ENCODE measurements around the gene SP140.

GRCh38 chr2:230343747-230344146, 118.2 kb downstream of the SP140 start:
- TF ChIP-seq, protein P1, sequence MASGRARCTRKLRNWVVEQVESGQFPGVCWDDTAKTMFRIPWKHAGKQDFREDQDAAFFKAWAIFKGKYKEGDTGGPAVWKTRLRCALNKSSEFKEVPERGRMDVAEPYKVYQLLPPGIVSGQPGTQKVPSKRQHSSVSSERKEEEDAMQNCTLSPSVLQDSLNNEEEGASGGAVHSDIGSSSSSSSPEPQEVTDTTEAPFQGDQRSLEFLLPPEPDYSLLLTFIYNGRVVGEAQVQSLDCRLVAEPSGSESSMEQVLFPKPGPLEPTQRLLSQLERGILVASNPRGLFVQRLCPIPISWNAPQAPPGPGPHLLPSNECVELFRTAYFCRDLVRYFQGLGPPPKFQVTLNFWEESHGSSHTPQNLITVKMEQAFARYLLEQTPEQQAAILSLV (CRISPR knock-in tag; IDR thresholded peaks at IDR 0.05; ENCODE audit: borderline replicate concordance): no peak
- TF ChIP-seq SIN3B (IDR thresholded peaks at IDR 0.05; ENCODE audit: low read length): no peak
- TF ChIP-seq, protein P2, sequence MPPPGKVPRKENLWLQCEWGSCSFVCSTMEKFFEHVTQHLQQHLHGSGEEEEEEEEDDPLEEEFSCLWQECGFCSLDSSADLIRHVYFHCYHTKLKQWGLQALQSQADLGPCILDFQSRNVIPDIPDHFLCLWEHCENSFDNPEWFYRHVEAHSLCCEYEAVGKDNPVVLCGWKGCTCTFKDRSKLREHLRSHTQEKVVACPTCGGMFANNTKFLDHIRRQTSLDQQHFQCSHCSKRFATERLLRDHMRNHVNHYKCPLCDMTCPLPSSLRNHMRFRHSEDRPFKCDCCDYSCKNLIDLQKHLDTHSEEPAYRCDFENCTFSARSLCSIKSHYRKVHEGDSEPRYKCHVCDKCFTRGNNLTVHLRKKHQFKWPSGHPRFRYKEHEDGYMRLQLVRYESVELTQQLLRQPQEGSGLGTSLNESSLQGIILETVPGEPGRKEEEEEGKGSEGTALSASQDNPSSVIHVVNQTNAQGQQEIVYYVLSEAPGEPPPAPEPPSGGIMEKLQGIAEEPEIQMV (CRISPR knock-in tag; IDR thresholded peaks at IDR 0.05; ENCODE audit: low read depth): no peak
- TF ChIP-seq TCF7L2 (IDR thresholded peaks at IDR 0.05; ENCODE audit: low read depth, low read length): no peak
- TF ChIP-seq MATR3 (CRISPR knock-in tag; IDR thresholded peaks at IDR 0.05): no peak
- TF ChIP-seq CTCF (CRISPR knock-in tag; IDR thresholded peaks at IDR 0.05): no peak
- TF ChIP-seq ZBTB1 (CRISPR knock-in tag; IDR thresholded peaks at IDR 0.05; ENCODE audit: borderline replicate concordance): no peak
- no peak for TF ChIP-seq CEBPB (IDR thresholded peaks at IDR 0.05; ENCODE audit: borderline replicate concordance, low read depth, low read length)
- TF ChIP-seq, protein P3, sequence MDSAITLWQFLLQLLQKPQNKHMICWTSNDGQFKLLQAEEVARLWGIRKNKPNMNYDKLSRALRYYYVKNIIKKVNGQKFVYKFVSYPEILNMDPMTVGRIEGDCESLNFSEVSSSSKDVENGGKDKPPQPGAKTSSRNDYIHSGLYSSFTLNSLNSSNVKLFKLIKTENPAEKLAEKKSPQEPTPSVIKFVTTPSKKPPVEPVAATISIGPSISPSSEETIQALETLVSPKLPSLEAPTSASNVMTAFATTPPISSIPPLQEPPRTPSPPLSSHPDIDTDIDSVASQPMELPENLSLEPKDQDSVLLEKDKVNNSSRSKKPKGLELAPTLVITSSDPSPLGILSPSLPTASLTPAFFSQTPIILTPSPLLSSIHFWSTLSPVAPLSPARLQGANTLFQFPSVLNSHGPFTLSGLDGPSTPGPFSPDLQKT (CRISPR knock-in tag; IDR thresholded peaks at IDR 0.05; ENCODE audit: borderline replicate concordance): no peak
